Measurements from ENCODE around the gene PDZK1. TPM values are rescaled to one million over a fixed set of nuclear protein-coding genes. Genes with fewer than 3 reads are reported as not detected.

Gene PDZK1
- total RNA-seq, 1 experiment from 2014 or later: 1.3 TPM

DNA sequence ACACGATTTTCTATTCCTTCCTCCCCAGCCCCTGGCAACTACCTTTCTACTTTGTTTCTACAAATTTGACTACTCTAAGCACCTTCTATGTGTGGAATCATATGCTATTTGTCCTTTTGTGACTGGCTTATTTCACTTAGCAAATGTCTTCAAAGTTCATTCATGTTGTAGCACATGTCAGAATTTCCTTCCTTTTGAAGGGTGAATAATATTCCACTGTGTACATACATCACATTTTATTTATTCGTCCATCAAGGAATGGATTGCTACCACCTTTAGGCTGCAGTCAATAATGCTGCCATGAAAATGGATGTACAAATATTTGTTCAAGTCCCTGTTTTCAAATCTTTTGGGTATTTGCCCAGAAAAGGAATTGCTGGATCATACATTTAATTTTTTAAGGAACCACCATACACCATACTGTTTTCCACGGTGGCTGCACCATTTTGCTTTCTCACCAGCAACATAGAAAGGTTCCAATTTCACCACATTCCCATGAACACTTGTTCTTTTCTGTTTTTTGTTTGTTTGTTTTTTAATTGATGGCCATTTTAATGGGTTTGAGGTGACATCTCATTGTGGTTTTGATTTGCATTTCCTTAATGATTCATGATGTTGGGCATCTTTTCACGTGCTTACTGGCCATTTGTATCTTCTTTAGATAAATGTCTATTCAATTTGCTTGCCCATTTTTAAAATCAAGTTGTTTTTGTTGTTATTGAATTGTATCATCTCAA is 3.3 kb upstream of the PDZK1 start:
- Mint-ChIP-seq H3K27ac (ENCODE audit: unreplicated experiment) (no peak overlapping the region), H3K27me3 (ENCODE audit: unreplicated experiment) (no peaks in the 10 kb centered on the region)
- intact Hi-C loops (cut with micrococcal nuclease; ENCODE audit: unreplicated experiment): no loop called here

DNA sequence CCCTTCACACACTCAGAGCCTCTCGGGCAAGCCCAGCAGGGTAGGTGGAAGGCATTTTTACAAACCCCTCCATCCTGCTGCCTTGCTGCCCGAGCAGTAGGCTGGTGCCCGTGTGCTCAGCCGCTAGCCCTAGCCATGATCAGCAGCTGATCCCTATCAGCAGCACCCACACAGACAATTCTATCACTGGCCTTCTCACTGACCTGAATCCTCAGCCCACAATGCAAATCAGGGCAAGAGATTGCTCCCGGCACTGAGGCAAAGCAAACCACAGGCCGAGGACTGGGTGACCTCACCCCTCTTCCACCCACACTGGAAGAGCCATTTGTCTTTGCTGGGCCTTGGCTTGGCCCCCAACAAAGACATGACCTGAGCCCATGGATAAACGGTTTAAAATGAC is 895 bp upstream of the PDZK1 start:
- TF ChIP-seq, protein P1, sequence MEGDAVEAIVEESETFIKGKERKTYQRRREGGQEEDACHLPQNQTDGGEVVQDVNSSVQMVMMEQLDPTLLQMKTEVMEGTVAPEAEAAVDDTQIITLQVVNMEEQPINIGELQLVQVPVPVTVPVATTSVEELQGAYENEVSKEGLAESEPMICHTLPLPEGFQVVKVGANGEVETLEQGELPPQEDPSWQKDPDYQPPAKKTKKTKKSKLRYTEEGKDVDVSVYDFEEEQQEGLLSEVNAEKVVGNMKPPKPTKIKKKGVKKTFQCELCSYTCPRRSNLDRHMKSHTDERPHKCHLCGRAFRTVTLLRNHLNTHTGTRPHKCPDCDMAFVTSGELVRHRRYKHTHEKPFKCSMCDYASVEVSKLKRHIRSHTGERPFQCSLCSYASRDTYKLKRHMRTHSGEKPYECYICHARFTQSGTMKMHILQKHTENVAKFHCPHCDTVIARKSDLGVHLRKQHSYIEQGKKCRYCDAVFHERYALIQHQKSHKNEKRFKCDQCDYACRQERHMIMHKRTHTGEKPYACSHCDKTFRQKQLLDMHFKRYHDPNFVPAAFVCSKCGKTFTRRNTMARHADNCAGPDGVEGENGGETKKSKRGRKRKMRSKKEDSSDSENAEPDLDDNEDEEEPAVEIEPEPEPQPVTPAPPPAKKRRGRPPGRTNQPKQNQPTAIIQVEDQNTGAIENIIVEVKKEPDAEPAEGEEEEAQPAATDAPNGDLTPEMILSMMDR (IDR thresholded peaks at IDR 0.05; ENCODE audit: unreplicated experiment): no peak
- Mint-ChIP-seq H3K9me3 (ENCODE audit: low read depth, unreplicated experiment) (peaks cover 3% of the 10 kb centered on the region), H3K4me1 (ENCODE audit: low read depth, unreplicated experiment) (peaks cover 45% of the 10 kb centered on the region), H3K27ac (ENCODE audit: unreplicated experiment) (no peak overlapping the region), H3K36me3 (ENCODE audit: insufficient read depth, unreplicated experiment) (no peaks in the 10 kb centered on the region), H3K4me3 (ENCODE audit: low read depth, unreplicated experiment) (peak overlapping the region; percentile 4), H3K27me3 (ENCODE audit: unreplicated experiment) (no peaks in the 10 kb centered on the region)
- no TSS peak for BruUV-seq (replicated peaks)
- intact Hi-C loops (cut with micrococcal nuclease; ENCODE audit: unreplicated experiment): no loop called here
- CTCF ChIA-PET: interaction anchor here (1.1 kb wide), 1 partner anchor 16 kb away, joined by 4 read pairs; no protein-coding TSS in a partner anchor
- DNase-seq: no peak

More for the DNA sequence above, 3.3 kb upstream of the PDZK1 start:
- H3K4me3 Mint-ChIP-seq (ENCODE audit: low read depth, unreplicated experiment): no peak overlapping the region
- no TSS peak for BruUV-seq (replicated peaks)
- DNase-seq: no peak
- peaks cover 3% of the 10 kb centered on the region for H3K9me3 Mint-ChIP-seq (ENCODE audit: low read depth, unreplicated experiment)
- H3K36me3 Mint-ChIP-seq (ENCODE audit: insufficient read depth, unreplicated experiment): no peaks in the 10 kb centered on the region
- TF ChIP-seq, protein P1 (IDR thresholded peaks at IDR 0.05; ENCODE audit: unreplicated experiment): no peak
- peaks cover 44% of the 10 kb centered on the region for H3K4me1 Mint-ChIP-seq (ENCODE audit: low read depth, unreplicated experiment)
- CTCF ChIA-PET: interaction anchor here (1.3 kb wide), 1 partner anchor 10 kb away, joined by 5 read pairs; no protein-coding TSS in a partner anchor

DNA sequence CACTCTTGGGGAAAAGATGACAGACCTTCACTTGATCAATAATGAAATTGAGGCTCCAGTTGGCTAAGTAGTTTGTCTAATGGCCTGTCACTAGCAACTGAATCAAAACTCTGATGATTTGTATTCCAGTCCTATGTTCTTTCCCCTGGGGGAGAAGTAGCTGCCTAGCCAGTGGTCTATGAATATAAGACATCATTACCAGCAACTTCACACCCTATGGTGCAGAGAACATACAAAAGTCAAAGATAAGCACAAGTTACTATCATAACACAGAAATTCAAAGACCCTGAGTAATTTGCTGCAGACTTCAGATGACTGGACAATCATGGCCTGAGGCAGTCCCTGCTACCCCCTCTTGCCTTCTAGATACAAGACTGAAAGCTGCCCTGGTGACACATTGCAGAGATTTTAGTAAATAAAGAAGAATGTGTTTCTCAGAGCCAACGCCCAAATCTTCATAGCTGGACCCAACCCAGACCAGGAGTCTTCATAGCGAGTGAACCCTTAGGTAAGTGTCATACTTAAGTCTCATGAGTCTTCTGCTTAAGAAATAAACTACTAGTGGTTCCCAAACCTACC is 993 bp downstream of the PDZK1 start:
- Mint-ChIP-seq H3K36me3 (ENCODE audit: insufficient read depth, unreplicated experiment) (no peaks in the 10 kb centered on the region), H3K4me1 (ENCODE audit: low read depth, unreplicated experiment) (peaks cover 36% of the 10 kb centered on the region), H3K4me3 (ENCODE audit: low read depth, unreplicated experiment) (no peak overlapping the region), H3K27ac (ENCODE audit: unreplicated experiment) (no peak overlapping the region), H3K27me3 (ENCODE audit: unreplicated experiment) (no peaks in the 10 kb centered on the region), H3K9me3 (ENCODE audit: low read depth, unreplicated experiment) (peaks cover 3% of the 10 kb centered on the region)
- peak; percentile 22 for DNase-seq
- TF ChIP-seq, protein P1 (IDR thresholded peaks at IDR 0.05; ENCODE audit: unreplicated experiment): no peak
- CTCF ChIA-PET: no interaction called here
- intact Hi-C loops (cut with micrococcal nuclease; ENCODE audit: unreplicated experiment): no loop called here
- BruUV-seq (replicated peaks): TSS peak; percentile 26

DNA sequence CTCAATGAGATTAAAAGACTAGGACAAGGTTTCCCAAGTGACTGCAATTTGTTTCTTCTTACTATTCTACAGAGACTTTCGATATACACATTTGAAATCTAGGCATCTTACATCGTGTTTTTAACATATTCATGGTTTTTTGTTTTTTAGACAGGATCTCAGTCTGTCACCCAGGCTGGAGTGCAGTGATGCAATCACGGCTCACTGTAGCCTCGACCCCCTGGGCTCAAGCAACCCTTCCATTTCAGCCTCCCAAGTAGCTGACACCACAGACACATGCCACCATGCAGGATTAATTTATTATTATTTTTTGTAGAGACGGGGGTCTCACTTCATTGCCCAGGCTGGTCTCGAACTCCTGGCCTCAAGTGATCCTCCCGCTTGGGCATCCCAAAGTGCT is 1.5 kb downstream of the PDZK1 start:
- Mint-ChIP-seq H3K4me1 (ENCODE audit: low read depth, unreplicated experiment) (peaks cover 31% of the 10 kb centered on the region), H3K27me3 (ENCODE audit: unreplicated experiment) (no peaks in the 10 kb centered on the region), H3K27ac (ENCODE audit: unreplicated experiment) (no peak overlapping the region), H3K9me3 (ENCODE audit: low read depth, unreplicated experiment) (peaks cover 3% of the 10 kb centered on the region), H3K36me3 (ENCODE audit: insufficient read depth, unreplicated experiment) (no peaks in the 10 kb centered on the region), H3K4me3 (ENCODE audit: low read depth, unreplicated experiment) (no peak overlapping the region)
- DNase-seq: no peak
- intact Hi-C loops (cut with micrococcal nuclease; ENCODE audit: unreplicated experiment): no loop called here
- CTCF ChIA-PET: interaction anchor here (1.2 kb wide), 1 partner anchor 16 kb away, joined by 3 read pairs; no protein-coding TSS in a partner anchor
- TF ChIP-seq, protein P1 (IDR thresholded peaks at IDR 0.05; ENCODE audit: unreplicated experiment): no peak
- BruUV-seq (replicated peaks): no TSS peak
